Neuronal stem cell (in vitro differentiated cells): ENCODE data around the gene RGS18. TPM values are rescaled to one million over a fixed set of nuclear protein-coding genes. Genes with fewer than 3 reads are reported as not detected.
A peak's percentile ranks its signal among the peaks of the same experiment; 100 is the strongest.

Experiments used
- DNase-seq: peaks from one replicate; pipeline ENCODE4 v3.0.0-alpha.2; 2013; ENCODE audit warnings: low spot score
- H2AFZ ChIP-seq: one replicate; pipeline ENCODE4 v1.6.1; 2013; ENCODE audit warnings: mild to moderate bottlenecking, low read length, inconsistent platforms
- H2AK5ac ChIP-seq: 2 replicates; pipeline ENCODE4 v1.6.1; 2013; ENCODE audit warnings: low read depth, mild to moderate bottlenecking, inconsistent platforms, low read length, moderate library complexity, mixed read lengths
- H2BK120ac ChIP-seq: 2 replicates; pipeline ENCODE4 v1.6.1; 2013; ENCODE audit warnings: low read depth, mild to moderate bottlenecking, inconsistent platforms, low read length, moderate library complexity, mixed read lengths
- H2BK12ac ChIP-seq: one replicate; pipeline ENCODE4 v1.6.1; 2013; ENCODE audit warnings: low read length, inconsistent platforms
- H2BK15ac ChIP-seq: 2 replicates; pipeline ENCODE4 v1.6.1; 2013; ENCODE audit warnings: mild to moderate bottlenecking, low read length, inconsistent platforms, mixed read lengths
- H2BK5ac ChIP-seq: one replicate; pipeline ENCODE4 v1.6.1; 2013; ENCODE audit warnings: inconsistent platforms, mild to moderate bottlenecking, low read length, moderate library complexity
- H3K14ac ChIP-seq: one replicate; pipeline ENCODE4 v1.6.1; 2013; ENCODE audit warnings: low read length, inconsistent platforms
- H3K18ac ChIP-seq: 2 replicates; pipeline ENCODE4 v1.6.1; 2013; ENCODE audit warnings: low read length, inconsistent platforms
- H3K23ac ChIP-seq: 2 replicates; pipeline ENCODE4 v1.6.1; 2013; ENCODE audit warnings: low read depth, mild to moderate bottlenecking, mixed read lengths, low read length, inconsistent platforms; ENCODE audit not compliant: poor library complexity
- H3K27ac ChIP-seq: replicated peaks from 3 replicates; pipeline ENCODE4 v1.5.1; 2013; ENCODE audit warnings: low read length, inconsistent platforms
- H3K27me3 ChIP-seq, 3 experiments: 2 replicates each; pipeline ENCODE4 v1.6.1; 2013; ENCODE audit warnings: low read length in 3 of 3, mild to moderate bottlenecking in 2 of 3, inconsistent platforms in 1 of 3, low read depth in 1 of 3, mixed read lengths in 1 of 3, moderate library complexity in 1 of 3; ENCODE audit not compliant: control insufficient read depth in 3 of 3, insufficient read depth in 3 of 3
- H3K36me3 ChIP-seq, 2 donors: replicated peaks in 1 of 2; 2 replicates each; pipeline ENCODE4 v1.6.1; 2013; ENCODE audit warnings: low read length in 2 of 2; ENCODE audit not compliant: control insufficient read depth in 2 of 2, insufficient read depth in 2 of 2
- H3K4ac ChIP-seq: 2 replicates; pipeline ENCODE4 v1.6.1; 2013; ENCODE audit warnings: inconsistent platforms, mild to moderate bottlenecking, low read length, moderate library complexity
- H3K4me1 ChIP-seq, 2 donors: 1 replicate in 1 of 2; 2 replicates in 1 of 2; pipeline ENCODE4 v1.6.1; 2013; ENCODE audit warnings: low read length in 2 of 2, low read depth in 1 of 2; ENCODE audit not compliant: control insufficient read depth in 2 of 2, insufficient read depth in 1 of 2
- H3K4me2 ChIP-seq: one replicate; pipeline ENCODE4 v1.6.1; 2013; ENCODE audit warnings: mild to moderate bottlenecking, low read length, inconsistent platforms; ENCODE audit not compliant: insufficient read depth, poor library complexity, severe bottlenecking
- H3K4me3 ChIP-seq, 2 donors: 2 replicates each; pipeline ENCODE4 v1.5.1; 2013; ENCODE audit warnings: low read length in 2 of 2, mild to moderate bottlenecking in 2 of 2, inconsistent platforms in 1 of 2, moderate library complexity in 1 of 2
- H3K79me1 ChIP-seq: one replicate; pipeline ENCODE4 v1.6.1; 2013; ENCODE audit warnings: low read depth, mild to moderate bottlenecking, inconsistent platforms, low read length, moderate library complexity
- H3K9ac ChIP-seq: one replicate; pipeline ENCODE4 v1.6.1; 2013; ENCODE audit warnings: mild to moderate bottlenecking, low read depth, low read length, inconsistent platforms; ENCODE audit not compliant: poor library complexity
- H3K9me3 ChIP-seq, 2 donors: replicated peaks in 1 of 2; 2 replicates each; pipeline versions ENCODE3 to v1.6.1; 2013; ENCODE audit warnings: low read length in 2 of 2, mild to moderate bottlenecking in 2 of 2, inconsistent platforms in 1 of 2, low read depth in 1 of 2, mixed read lengths in 1 of 2, moderate library complexity in 1 of 2; ENCODE audit not compliant: control insufficient read depth in 2 of 2, insufficient read depth in 1 of 2
- H4K8ac ChIP-seq: one replicate; pipeline ENCODE4 v1.6.1; 2013; ENCODE audit warnings: low read depth, mild to moderate bottlenecking, inconsistent platforms, low read length, moderate library complexity
- H4K91ac ChIP-seq: one replicate; pipeline ENCODE4 v1.6.1; 2013; ENCODE audit warnings: low read length, low read depth, mild to moderate bottlenecking, inconsistent platforms; ENCODE audit not compliant: poor library complexity
- WGBS, 2 donors: extraction: QIAGEN DNeasy Blood & Tissue Kit; methylation state at CpG; one replicate each; pipeline ENCODE4 v1.1.7; 2013; ENCODE audit warnings: missing lambda C conversion rate in 2 of 2, mixed read lengths in 1 of 2; ENCODE audit not compliant: insufficient read length in 2 of 2, insufficient replicate concordance in 1 of 2; ENCODE audit errors: extremely low coverage in 2 of 2; 5-methylcytosine and 5-hydroxymethylcytosine counted together
- polyA plus RNA-seq, 2 experiments: library from polyadenylated mRNA; stranded (reverse); fragments of 200-250 nt; gene quantifications; one replicate each; pipeline ENCODE4 v1.2.3, GENCODE V29; 2013

The RGS18 gene
- polyA plus RNA-seq (2013, experiment 1 of 2) = not detected
- not detected for polyA plus RNA-seq (2013, experiment 2 of 2)

- Histone ChIP-seq H2AK5ac (no peak within 1 kb of the TSS), H3K18ac (no peak within 1 kb of the TSS), H2BK12ac (no peak within 1 kb of the TSS), H3K79me1 (no peaks in the 10 kb centered on the region), H3K27ac (no peak within 1 kb of the TSS), H3K4me3 (no peak within 1 kb of the TSS), H4K91ac (no peak within 1 kb of the TSS), H3K36me3 (no peaks in the 10 kb centered on the region), H3K4me1 (no peaks in the 10 kb centered on the region), H3K9ac (no peak within 1 kb of the TSS), H3K4ac (no peak within 1 kb of the TSS), H2BK120ac (no peak within 1 kb of the TSS), H2AFZ (peak within 1 kb of the TSS; percentile 3), H2BK15ac (no peak within 1 kb of the TSS), H3K9me3 (no peaks in the 10 kb centered on the region), H3K23ac (no peak within 1 kb of the TSS), H4K8ac (no peak within 1 kb of the TSS), H3K27me3 (no peaks in the 10 kb centered on the region), H3K14ac (no peak within 1 kb of the TSS), H2BK5ac (no peak within 1 kb of the TSS), H3K4me2 (no peak within 1 kb of the TSS)
- WGBS, 2 donors = no CpG with 5 or more reads among the region's 3 CpGs
- DNase-seq = no peak
Observed at GRCh38 chr1:192158181-192158580, at the start of gene RGS18. TSS of gene RGS18 (plus strand) at chr1:192158462. CDS start at chr1:192158638, 176 bp downstream.

GRCh38 chr1:192109576-192109975 lies 48.7 kb upstream of the RGS18 start:
- no peak overlapping the region for H3K23ac ChIP-seq
- no peaks in the 10 kb centered on the region for H3K4me1 ChIP-seq
- no peak overlapping the region for H3K27ac ChIP-seq
- no peaks in the 10 kb centered on the region for H3K79me1 ChIP-seq
- no peak overlapping the region for H3K18ac ChIP-seq
- H3K9ac ChIP-seq = no peak overlapping the region
- H3K9me3 ChIP-seq = no peaks in the 10 kb centered on the region
- no CpG with 5 or more reads among the region's 2 CpGs for WGBS, 2 donors
- H3K4ac ChIP-seq = no peak overlapping the region
- H2BK5ac ChIP-seq = no peak overlapping the region
- H3K36me3 ChIP-seq = no peaks in the 10 kb centered on the region
- H4K8ac ChIP-seq = no peak overlapping the region
- H3K4me2 ChIP-seq = no peak overlapping the region
- no peaks in the 10 kb centered on the region for H3K27me3 ChIP-seq
- H2BK120ac ChIP-seq = no peak overlapping the region
- H2BK15ac ChIP-seq = no peak overlapping the region
- no peak overlapping the region for H2AK5ac ChIP-seq
- H2AFZ ChIP-seq = no peak overlapping the region
- DNase-seq = no peak
- H3K14ac ChIP-seq = no peak overlapping the region
- no peak overlapping the region for H4K91ac ChIP-seq
- no peak overlapping the region for H3K4me3 ChIP-seq
- no peak overlapping the region for H2BK12ac ChIP-seq

- no CpG with 5 or more reads among the region's 3 CpGs for WGBS, 2 donors
- H4K8ac ChIP-seq = no peak overlapping the region
- no peak overlapping the region for H4K91ac ChIP-seq
- no peaks in the 10 kb centered on the region for H3K4me1 ChIP-seq
- H3K23ac ChIP-seq = no peak overlapping the region
- no peak for DNase-seq
- H3K27me3 ChIP-seq = no peaks in the 10 kb centered on the region
- H3K4ac ChIP-seq = no peak overlapping the region
- H3K4me2 ChIP-seq = no peak overlapping the region
- H2AFZ ChIP-seq = no peak overlapping the region
- no peaks in the 10 kb centered on the region for H3K79me1 ChIP-seq
- no peak overlapping the region for H3K14ac ChIP-seq
- no peak overlapping the region for H2BK12ac ChIP-seq
- no peak overlapping the region for H3K27ac ChIP-seq
- H2AK5ac ChIP-seq = no peak overlapping the region
- no peaks in the 10 kb centered on the region for H3K36me3 ChIP-seq
- no peak overlapping the region for H2BK5ac ChIP-seq
- H2BK120ac ChIP-seq = no peak overlapping the region
- H3K9ac ChIP-seq = no peak overlapping the region
- H3K9me3 ChIP-seq = no peaks in the 10 kb centered on the region
- no peak overlapping the region for H3K4me3 ChIP-seq
- H2BK15ac ChIP-seq = no peak overlapping the region
- H3K18ac ChIP-seq = no peak overlapping the region
Observed at GRCh38 chr1:192115000-192115399, 43.3 kb upstream of the RGS18 start.

DNA sequence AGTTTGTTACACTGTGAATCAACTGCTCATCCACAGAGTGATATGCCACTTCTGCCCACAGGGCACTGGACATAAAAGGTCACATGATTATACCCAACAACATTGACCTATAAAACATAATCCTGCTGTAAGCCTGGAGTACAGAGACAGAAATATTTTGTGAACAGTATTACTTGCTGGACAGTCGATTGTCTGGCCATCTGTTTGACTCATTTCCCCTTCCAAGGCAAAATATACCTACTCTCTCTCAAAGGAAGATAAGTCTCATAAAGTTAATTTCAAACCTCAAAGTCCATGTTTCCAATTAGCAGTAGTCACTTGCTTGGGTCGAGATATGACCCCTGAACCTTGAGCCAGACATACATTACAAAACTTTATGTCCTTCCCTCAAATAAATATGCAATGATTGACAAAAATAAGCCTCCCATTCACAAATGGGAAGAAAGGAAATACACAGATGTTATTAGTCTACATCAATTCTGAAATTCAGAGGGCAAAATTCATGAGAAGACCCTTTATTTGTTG lies 39.3 kb upstream of the RGS18 start:
- Histone ChIP-seq H2AFZ (no peak overlapping the region), H3K4me3 (no peak overlapping the region), H3K27me3 (no peaks in the 10 kb centered on the region), H2BK120ac (no peak overlapping the region), H3K23ac (no peak overlapping the region), H3K4me2 (no peak overlapping the region), H3K4ac (no peak overlapping the region), H3K18ac (no peak overlapping the region), H3K9me3 (no peaks in the 10 kb centered on the region), H3K9ac (no peak overlapping the region), H3K14ac (no peak overlapping the region), H3K27ac (no peak overlapping the region), H3K36me3 (no peaks in the 10 kb centered on the region), H2BK5ac (no peak overlapping the region), H4K91ac (no peak overlapping the region), H2BK12ac (no peak overlapping the region), H4K8ac (no peak overlapping the region), H2AK5ac (no peak overlapping the region), H3K4me1 (no peaks in the 10 kb centered on the region), H2BK15ac (no peak overlapping the region), H3K79me1 (no peaks in the 10 kb centered on the region)
- no CpG with 5 or more reads among the region's 2 CpGs for WGBS, 2 donors
- no peak for DNase-seq
